Left lung (tissue), 10 donors: ENCODE data around the gene CHERP. TPM values are rescaled to one million over a fixed set of nuclear protein-coding genes. Genes with fewer than 3 reads are reported as not detected.
"Not testable (repeated sequence)": the region's sequence is repeated elsewhere in the genome, so short reads cannot be mapped to it uniquely, and the experiment has no call there.

Source experiments
- ATAC-seq: fragments of 200-7000 bp; cut with Tn5 transposase; one replicate; pipeline ENCODE4 v1.9.1; 2020; ENCODE audit warnings: moderate library complexity
- DNase-seq, 4 donors: peaks; one replicate each; pipeline ENCODE4 v3.0.0-alpha.2; 2013 to 2020
- H3K27ac ChIP-seq, 2 donors: fragments of 200-600 bp; sonication (generic) in 1 of 2; one replicate each; pipeline versions ENCODE4 v1.5.0 to v1.8.0; 2020 to 2021
- H3K27me3 ChIP-seq, 2 donors: fragments of 200-600 bp; sonication (generic) in 1 of 2; one replicate each; pipeline versions ENCODE4 v1.5.0 to v1.8.0; 2020 to 2021
- H3K36me3 ChIP-seq, 2 donors: fragments of 200-600 bp; sonication (generic) in 1 of 2; one replicate each; pipeline versions ENCODE4 v1.5.0 to v1.8.0; 2020 to 2021
- H3K4me1 ChIP-seq, 2 donors: fragments of 200-600 bp; one replicate each; pipeline ENCODE4 v1.8.0; 2021
- H3K4me3 ChIP-seq, 2 donors: fragments of 200-600 bp; sonication (generic) in 1 of 2; one replicate each; pipeline versions ENCODE4 v1.5.0 to v1.8.0; 2020 to 2021; ENCODE audit warnings: mild to moderate bottlenecking in 1 of 2
- H3K9me3 ChIP-seq, 2 donors: fragments of 200-600 bp; sonication (generic) in 1 of 2; one replicate each; pipeline versions ENCODE4 v1.5.0 to v1.8.0; 2020 to 2021
- intact Hi-C, 2 donors: fragments of 100-400 bp; cut with DNase I; formaldehyde crosslinking; loops; one replicate each; pipeline versions ENCODE4 v1.11.2 to v1.14.2; 2022
- polyA plus RNA-seq, 6 donors: library from polyadenylated mRNA; unstranded; fragments of 120-200 nt; gene quantifications; one replicate each; pipeline ENCODE4 v1.2.1, GENCODE V29; 2013; ENCODE audit not compliant: insufficient read length in 6 of 6
- total RNA-seq, 2 donors: library from RNA; stranded (reverse); fragmentation: NEBNext Ultra II Directional; extraction: Animal tissue kit (Norgen Biotek cat#: 25700); gene quantifications; one replicate each; pipeline ENCODE4 v1.2.1, GENCODE V29; 2021
- TF ChIP-seq, protein P1 (sequence below), 2 donors: fragments of 200-600 bp; sonication (generic) in 1 of 2; IDR thresholded peaks; one replicate each; pipeline versions ENCODE4 v1.5.0 to v1.8.0; 2021; ENCODE audit warnings: antibody characterized with exemption in 2 of 2
- donor health status: DM: no; HTN: yes; CAD: no.
- donor health status: DM: no; HTN: no; CAD: no.

The CHERP gene
- total and polyA plus RNA-seq, 8 donors, result 28.1 to 52.3 (median 40.3) TPM

DNA sequence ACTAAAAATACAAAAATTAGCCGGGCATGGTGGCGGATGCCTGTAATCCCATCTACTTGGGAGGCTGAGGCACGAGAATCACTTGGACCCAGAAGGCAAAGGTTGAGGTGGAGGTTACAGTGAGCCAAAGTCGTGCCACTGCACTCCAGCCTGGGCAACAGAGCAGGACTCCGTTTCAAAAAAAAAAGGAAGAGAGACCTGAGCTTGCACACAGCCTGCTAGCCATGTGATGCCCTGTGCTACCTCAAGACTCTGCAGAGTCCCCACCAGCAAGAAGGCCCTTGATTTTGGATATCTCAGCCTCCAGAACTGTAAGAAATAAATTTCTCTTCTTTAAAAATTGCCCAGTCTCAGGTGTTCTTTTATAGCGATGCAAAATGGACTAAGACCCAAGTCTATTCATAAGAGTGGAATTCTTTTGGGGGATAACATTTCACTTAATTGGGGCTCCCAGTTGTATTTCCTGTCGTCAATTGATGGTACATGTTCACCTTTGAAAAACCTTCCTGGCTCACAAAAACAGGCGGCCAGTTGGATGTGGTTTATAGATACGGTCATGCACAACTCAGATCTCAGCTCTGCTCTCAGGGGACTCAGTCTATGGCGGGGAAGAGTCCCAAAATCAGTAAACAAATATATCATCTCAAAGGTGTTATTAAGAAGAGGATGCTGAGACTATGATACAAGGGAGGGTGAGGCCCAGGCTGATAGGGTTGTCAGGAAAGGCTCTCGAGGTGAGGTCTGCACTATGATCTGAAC lies 2.4 kb upstream of the CHERP start:
- intact Hi-C loops, result no loop called here

DNA sequence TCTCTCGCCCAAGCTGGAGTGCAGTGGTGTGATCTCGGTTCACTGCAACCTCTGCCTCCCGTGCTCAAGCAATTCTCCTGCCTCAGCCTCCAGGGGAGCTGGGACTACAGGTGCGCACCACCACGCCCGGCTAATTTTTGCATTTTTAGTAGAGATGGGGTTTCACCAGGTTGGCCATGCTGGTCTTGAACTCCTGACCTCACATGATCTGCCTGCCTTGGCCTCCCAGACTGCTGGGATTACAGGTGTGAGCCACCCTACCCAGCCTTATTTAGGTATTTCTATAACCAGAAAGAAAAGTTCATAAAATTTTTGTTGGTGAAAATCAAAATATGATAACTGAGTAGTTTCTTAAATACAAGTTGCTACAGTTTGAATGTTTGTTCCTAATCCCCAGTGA lies 1.5 kb upstream of the CHERP start:
- DNase-seq, intact Hi-C loops, H3K27ac ChIP-seq, ATAC-seq, H3K9me3 ChIP-seq, H3K27me3 ChIP-seq: not testable (repeated sequence)
- H3K4me3 ChIP-seq, result peak overlapping the region in 1 of 2 donors; percentile 93
- peaks cover 0 to 16% of the 10 kb centered on the region in 2 donors for H3K36me3 ChIP-seq
- peaks cover 13 to 57% of the 10 kb centered on the region in 2 donors for H3K4me1 ChIP-seq

More for the DNA sequence above, 2.4 kb upstream of the CHERP start:
- Histone ChIP-seq H3K4me1 (peaks cover 13 to 53% of the 10 kb centered on the region in 2 donors), H3K27ac (no peak overlapping the region), H3K36me3 (peaks cover 0 to 11% of the 10 kb centered on the region in 2 donors), H3K9me3 (no peaks in the 10 kb centered on the region), H3K27me3 (no peaks in the 10 kb centered on the region), H3K4me3 (no peak overlapping the region)
- TF ChIP-seq, protein P1, sequence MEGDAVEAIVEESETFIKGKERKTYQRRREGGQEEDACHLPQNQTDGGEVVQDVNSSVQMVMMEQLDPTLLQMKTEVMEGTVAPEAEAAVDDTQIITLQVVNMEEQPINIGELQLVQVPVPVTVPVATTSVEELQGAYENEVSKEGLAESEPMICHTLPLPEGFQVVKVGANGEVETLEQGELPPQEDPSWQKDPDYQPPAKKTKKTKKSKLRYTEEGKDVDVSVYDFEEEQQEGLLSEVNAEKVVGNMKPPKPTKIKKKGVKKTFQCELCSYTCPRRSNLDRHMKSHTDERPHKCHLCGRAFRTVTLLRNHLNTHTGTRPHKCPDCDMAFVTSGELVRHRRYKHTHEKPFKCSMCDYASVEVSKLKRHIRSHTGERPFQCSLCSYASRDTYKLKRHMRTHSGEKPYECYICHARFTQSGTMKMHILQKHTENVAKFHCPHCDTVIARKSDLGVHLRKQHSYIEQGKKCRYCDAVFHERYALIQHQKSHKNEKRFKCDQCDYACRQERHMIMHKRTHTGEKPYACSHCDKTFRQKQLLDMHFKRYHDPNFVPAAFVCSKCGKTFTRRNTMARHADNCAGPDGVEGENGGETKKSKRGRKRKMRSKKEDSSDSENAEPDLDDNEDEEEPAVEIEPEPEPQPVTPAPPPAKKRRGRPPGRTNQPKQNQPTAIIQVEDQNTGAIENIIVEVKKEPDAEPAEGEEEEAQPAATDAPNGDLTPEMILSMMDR (IDR thresholded peaks at IDR 0.05), result no peak
- DNase-seq, result no peak
- no peak for ATAC-seq

DNA sequence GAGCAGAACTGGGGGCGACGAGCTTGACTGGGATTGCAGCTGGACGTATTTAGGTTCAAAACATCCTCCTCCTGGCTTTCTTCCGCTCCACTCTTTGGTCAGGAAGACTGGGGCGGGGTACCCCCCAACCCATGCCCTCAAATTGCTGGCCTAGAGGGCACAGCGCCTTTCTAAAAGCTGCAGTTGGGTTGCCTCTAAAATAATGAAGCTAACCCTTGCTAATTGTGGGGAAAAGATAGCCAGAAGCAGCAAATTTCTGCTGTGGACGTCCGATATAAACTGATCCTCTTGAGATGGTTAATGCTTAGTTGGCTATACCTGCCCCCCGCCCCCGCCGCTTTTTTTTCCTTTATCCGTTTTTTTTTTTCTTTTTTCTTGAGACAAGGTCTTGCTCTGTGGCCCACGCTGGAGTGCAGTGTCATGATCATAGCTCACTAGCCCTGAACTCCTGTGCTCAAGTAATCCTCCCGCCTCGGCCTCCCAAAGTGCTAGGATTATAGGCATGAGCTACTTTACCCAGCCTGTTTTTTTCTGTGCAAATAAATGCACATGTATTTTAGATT lies 754 bp upstream of the CHERP start:
- peaks cover 13 to 55% of the 10 kb centered on the region in 2 donors for H3K4me1 ChIP-seq
- TF ChIP-seq, protein P1 (IDR thresholded peaks at IDR 0.05), result no peak
- intact Hi-C loops, result no loop called here
- peaks cover 0 to 24% of the 10 kb centered on the region in 2 donors for H3K36me3 ChIP-seq
- no peaks in the 10 kb centered on the region for H3K27me3 ChIP-seq
- no peaks in the 10 kb centered on the region for H3K9me3 ChIP-seq
- no peak for DNase-seq
- H3K27ac ChIP-seq, result peak overlapping the region; percentile 73 to 92
- H3K4me3 ChIP-seq, result peak overlapping the region; percentile 93 to 97
- ATAC-seq, result no peak

DNA sequence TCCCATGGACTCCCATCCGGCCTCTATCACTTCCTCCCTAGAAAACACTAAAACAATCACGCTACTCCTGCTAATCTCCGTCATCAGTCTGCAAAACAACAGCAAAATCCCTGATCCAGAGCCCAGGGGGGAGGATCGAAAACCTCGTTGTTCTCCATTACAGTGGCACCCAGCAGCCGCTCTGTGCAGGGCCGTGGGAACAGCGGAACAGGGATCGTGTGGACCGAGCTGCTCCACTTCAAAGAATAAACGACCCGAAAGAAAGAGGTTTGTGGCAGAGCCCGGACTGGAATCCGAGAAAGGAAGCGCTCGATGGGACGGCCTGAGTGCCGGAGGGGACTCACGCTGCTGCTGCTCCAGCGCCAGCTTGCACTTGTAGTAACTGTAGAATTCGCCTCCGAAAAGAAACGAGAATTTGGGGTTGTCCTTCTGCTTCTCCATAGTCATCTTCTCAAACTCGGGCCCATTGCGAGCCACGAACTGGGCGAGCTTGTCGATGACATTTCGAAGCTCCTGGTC lies 652 bp downstream of the CHERP start:
- peak in 1 of 4 donors; percentile 24 for DNase-seq
- peaks cover 13 to 49% of the 10 kb centered on the region in 2 donors for H3K4me1 ChIP-seq
- H3K9me3 ChIP-seq, result no peaks in the 10 kb centered on the region
- peaks cover 0 to 38% of the 10 kb centered on the region in 2 donors for H3K36me3 ChIP-seq
- H3K27me3 ChIP-seq, result no peaks in the 10 kb centered on the region
- H3K4me3 ChIP-seq, result peak overlapping the region; percentile 93 to 97
- H3K27ac ChIP-seq, result peak overlapping the region; percentile 73 to 92
- intact Hi-C loops, result no loop called here
- TF ChIP-seq, protein P1 (IDR thresholded peaks at IDR 0.05), result no peak
- ATAC-seq, result no peak

DNA sequence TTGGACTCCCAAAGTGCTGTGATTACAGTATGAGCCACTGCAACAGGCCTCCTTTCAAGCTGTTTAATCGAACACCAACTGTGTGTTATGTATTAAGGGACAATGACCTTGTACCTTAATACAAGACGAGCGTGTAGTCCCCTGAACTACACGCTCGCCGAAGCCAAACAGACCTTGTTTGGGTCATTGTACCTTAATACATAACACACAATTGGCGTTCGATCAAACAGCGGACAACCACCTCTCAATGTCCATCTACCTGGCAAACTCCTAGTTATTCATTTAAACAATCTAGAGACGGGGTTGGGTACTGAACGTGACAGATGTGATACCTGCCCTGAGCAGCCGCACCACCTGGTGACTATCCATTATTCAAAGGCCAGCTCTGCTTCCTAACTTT lies 1.3 kb downstream of the CHERP start:
- Histone ChIP-seq H3K27me3 (no peaks in the 10 kb centered on the region), H3K4me3 (peak overlapping the region; percentile 93 to 97), H3K27ac (no peak overlapping the region), H3K9me3 (no peaks in the 10 kb centered on the region), H3K36me3 (peaks cover 0 to 44% of the 10 kb centered on the region in 2 donors), H3K4me1 (peaks cover 13 to 49% of the 10 kb centered on the region in 2 donors)
- ATAC-seq (no peak), DNase-seq (peak in 1 of 4 donors; percentile 1)
- TF ChIP-seq, protein P1 (IDR thresholded peaks at IDR 0.05), result no peak
- intact Hi-C loops, result no loop called here
